ENCODE measurements around the gene FAM177A1. TPM values are rescaled to one million over a fixed set of nuclear protein-coding genes. Genes with fewer than 3 reads are reported as not detected.

The FAM177A1 gene
- total and polyA plus RNA-seq, 2 of the 13 experiments (the other 11 are each of a cell fraction or from before 2014, with no cell fraction given) = 72.9 to 119 TPM

DNA sequence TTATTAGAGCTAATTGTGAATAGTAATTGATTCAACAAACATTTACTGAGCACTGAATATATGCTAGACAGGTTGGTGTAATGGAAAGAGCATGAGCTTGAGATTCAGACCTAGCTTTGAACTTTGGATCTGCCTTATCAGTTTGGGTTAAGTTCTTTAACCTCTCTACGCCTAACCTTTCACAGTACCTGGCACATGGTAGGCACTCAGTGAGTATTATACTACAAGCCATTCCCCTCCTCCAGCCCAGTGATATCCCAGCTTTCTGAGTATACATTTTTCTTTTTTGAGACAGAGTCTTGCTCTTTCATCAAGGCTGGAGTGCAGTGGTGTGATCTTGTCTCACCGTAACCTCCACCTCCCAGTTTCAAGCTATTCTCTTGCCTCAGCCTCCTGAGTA lies 32.0 kb downstream of the FAM177A1 start (continued):
- TF ChIP-seq, protein P1, sequence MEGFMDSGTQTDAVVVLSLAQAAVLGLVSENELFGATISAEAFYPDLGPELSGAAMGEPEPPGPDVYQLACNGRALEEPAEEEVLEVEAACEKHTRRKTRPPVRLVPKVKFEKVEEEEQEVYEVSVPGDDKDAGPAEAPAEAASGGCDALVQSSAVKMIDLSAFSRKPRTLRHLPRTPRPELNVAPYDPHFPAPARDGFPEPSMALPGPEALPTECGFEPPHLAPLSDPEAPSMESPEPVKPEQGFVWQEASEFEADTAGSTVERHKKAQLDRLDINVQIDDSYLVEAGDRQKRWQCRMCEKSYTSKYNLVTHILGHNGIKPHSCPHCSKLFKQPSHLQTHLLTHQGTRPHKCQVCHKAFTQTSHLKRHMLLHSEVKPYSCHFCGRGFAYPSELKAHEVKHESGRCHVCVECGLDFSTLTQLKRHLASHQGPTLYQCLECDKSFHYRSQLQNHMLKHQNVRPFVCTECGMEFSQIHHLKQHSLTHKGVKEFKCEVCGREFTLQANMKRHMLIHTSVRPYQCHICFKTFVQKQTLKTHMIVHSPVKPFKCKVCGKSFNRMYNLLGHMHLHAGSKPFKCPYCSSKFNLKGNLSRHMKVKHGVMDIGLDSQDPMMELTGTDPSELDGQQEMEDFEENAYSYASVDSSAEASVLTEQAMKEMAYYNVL (CRISPR knock-in tag; IDR thresholded peaks at IDR 0.05; ENCODE audit: borderline replicate concordance) = no peak
- TF ChIP-seq, protein P2, sequence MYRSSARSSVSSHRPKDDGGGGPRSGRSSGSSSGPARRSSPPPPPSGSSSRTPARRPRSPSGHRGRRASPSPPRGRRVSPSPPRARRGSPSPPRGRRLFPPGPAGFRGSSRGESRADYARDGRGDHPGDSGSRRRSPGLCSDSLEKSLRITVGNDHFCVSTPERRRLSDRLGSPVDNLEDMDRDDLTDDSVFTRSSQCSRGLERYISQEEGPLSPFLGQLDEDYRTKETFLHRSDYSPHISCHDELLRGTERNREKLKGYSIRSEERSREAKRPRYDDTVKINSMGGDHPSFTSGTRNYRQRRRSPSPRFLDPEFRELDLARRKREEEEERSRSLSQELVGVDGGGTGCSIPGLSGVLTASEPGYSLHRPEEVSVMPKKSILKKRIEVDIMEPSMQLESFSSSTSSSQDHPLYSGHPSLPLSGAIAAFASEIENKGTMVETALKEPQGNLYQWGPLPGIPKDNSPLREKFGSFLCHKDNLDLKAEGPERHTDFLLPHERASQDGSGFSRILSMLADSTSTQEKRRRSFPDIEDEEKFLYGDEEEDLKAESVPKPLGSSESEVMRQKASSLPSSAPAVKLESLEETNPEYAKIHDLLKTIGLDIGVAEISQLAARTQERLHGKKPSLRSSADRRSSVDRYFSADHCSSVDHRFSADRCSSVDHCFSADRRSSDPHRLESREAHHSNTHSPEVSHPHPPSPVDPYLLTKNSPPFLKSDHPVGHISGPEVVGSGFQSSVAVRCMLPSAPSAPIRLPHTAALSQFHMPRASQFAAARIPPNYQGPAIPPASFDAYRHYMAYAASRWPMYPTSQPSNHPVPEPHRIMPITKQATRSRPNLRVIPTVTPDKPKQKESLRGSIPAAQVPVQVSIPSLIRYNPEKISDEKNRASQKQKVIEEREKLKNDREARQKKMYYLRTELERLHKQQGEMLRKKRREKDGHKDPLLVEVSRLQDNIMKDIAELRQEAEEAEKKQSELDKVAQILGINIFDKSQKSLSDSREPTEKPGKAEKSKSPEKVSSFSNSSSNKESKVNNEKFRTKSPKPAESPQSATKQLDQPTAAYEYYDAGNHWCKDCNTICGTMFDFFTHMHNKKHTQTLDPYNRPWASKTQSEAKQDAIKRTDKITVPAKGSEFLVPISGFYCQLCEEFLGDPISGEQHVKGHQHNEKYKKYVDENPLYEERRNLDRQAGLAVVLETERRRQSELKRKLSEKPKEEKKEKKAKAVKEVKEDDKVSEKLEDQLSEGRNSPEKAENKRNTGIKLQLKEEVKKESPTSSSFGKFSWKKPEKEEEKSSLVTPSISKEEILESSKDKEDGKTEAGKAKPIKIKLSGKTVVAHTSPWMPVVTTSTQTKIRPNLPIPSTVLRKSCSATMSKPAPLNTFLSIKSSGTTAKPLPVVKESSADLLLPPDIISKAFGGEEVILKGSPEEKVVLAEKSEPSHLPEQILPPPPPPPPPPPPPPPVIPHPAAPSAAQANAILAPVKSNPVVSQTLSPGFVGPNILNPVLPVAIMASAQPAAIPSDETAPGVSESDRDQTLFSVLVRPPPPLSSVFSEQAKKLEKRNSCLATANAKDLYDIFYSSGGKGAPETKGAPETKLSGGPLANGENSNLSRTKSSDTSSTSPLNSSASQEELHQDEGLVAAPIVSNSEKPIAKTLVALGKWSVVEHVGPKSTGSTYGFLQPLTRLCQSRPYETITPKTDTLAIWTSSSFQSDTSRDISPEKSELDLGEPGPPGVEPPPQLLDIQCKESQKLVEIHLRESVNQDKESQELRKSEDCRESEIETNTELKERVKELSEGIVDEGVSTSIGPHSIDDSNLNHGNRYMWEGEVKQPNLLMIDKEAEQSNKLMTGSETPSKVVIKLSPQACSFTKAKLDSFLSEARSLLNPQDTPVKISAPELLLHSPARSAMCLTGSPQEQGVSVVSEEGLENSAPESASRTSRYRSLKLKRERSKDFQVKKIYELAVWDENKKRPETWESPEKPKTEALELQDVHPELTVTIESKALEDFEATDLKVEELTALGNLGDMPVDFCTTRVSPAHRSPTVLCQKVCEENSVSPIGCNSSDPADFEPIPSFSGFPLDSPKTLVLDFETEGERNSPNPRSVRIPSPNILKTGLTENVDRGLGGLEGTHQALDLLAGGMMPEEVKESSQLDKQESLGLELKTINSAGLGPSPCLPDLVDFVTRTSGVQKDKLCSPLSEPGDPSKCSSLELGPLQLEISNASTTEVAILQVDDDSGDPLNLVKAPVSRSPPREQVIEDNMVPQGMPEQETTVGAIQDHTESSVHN (CRISPR knock-in tag; IDR thresholded peaks at IDR 0.05) = no peak
- TF ChIP-seq KLF15 (CRISPR knock-in tag; IDR thresholded peaks at IDR 0.05; ENCODE audit: borderline replicate concordance) = no peak
- TF ChIP-seq, protein P3, sequence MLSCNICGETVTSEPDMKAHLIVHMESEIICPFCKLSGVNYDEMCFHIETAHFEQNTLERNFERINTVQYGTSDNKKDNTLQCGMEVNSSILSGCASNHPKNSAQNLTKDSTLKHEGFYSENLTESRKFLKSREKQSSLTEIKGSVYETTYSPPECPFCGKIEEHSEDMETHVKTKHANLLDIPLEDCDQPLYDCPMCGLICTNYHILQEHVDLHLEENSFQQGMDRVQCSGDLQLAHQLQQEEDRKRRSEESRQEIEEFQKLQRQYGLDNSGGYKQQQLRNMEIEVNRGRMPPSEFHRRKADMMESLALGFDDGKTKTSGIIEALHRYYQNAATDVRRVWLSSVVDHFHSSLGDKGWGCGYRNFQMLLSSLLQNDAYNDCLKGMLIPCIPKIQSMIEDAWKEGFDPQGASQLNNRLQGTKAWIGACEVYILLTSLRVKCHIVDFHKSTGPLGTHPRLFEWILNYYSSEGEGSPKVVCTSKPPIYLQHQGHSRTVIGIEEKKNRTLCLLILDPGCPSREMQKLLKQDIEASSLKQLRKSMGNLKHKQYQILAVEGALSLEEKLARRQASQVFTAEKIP (CRISPR knock-in tag; IDR thresholded peaks at IDR 0.05; ENCODE audit: borderline replicate concordance) = no peak
- TF ChIP-seq, protein P4, sequence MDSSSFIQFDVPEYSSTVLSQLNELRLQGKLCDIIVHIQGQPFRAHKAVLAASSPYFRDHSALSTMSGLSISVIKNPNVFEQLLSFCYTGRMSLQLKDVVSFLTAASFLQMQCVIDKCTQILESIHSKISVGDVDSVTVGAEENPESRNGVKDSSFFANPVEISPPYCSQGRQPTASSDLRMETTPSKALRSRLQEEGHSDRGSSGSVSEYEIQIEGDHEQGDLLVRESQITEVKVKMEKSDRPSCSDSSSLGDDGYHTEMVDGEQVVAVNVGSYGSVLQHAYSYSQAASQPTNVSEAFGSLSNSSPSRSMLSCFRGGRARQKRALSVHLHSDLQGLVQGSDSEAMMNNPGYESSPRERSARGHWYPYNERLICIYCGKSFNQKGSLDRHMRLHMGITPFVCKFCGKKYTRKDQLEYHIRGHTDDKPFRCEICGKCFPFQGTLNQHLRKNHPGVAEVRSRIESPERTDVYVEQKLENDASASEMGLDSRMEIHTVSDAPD (CRISPR knock-in tag; IDR thresholded peaks at IDR 0.05) = peak; percentile 94
- TF ChIP-seq, protein P5, sequence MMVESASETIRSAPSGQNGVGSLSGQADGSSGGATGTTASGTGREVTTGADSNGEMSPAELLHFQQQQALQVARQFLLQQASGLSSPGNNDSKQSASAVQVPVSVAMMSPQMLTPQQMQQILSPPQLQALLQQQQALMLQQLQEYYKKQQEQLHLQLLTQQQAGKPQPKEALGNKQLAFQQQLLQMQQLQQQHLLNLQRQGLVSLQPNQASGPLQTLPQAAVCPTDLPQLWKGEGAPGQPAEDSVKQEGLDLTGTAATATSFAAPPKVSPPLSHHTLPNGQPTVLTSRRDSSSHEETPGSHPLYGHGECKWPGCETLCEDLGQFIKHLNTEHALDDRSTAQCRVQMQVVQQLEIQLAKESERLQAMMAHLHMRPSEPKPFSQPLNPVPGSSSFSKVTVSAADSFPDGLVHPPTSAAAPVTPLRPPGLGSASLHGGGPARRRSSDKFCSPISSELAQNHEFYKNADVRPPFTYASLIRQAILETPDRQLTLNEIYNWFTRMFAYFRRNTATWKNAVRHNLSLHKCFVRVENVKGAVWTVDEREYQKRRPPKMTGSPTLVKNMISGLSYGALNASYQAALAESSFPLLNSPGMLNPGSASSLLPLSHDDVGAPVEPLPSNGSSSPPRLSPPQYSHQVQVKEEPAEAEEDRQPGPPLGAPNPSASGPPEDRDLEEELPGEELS (CRISPR knock-in tag; IDR thresholded peaks at IDR 0.05) = peak; percentile 24; the same call in 1 of the 2 replicates
- TF ChIP-seq ZFP1 (CRISPR knock-in tag; IDR thresholded peaks at IDR 0.05) = no peak
- no peak for TF ChIP-seq ZNF530 (CRISPR knock-in tag; IDR thresholded peaks at IDR 0.05; ENCODE audit: low read depth)
- TF ChIP-seq, protein P6, sequence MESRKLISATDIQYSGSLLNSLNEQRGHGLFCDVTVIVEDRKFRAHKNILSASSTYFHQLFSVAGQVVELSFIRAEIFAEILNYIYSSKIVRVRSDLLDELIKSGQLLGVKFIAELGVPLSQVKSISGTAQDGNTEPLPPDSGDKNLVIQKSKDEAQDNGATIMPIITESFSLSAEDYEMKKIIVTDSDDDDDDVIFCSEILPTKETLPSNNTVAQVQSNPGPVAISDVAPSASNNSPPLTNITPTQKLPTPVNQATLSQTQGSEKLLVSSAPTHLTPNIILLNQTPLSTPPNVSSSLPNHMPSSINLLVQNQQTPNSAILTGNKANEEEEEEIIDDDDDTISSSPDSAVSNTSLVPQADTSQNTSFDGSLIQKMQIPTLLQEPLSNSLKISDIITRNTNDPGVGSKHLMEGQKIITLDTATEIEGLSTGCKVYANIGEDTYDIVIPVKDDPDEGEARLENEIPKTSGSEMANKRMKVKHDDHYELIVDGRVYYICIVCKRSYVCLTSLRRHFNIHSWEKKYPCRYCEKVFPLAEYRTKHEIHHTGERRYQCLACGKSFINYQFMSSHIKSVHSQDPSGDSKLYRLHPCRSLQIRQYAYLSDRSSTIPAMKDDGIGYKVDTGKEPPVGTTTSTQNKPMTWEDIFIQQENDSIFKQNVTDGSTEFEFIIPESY (CRISPR knock-in tag; IDR thresholded peaks at IDR 0.05) = peak; percentile 83; the same call in 1 of the 2 replicates
- no peak for TF ChIP-seq ZNF354B (CRISPR knock-in tag; IDR thresholded peaks at IDR 0.05)
